A673 (cell line): Measurements from ENCODE around the gene THRSP.

Source experiments
- CTCF ChIP-seq: fragments of 300-800, 200-600 bp; sonication (generic); conservative IDR thresholded peaks from 2 replicates; pipeline ENCODE4 v1.5.1; 2017; ENCODE audit warnings: low read depth, mild to moderate bottlenecking, antibody characterized with exemption, low read length, moderate library complexity, mixed read lengths
- EZH2 ChIP-seq: fragments of 200-600 bp; sonication (generic); IDR thresholded peaks from 2 replicates; pipeline ENCODE4 v1.6.1; 2017; ENCODE audit warnings: borderline replicate concordance, low read depth, mild to moderate bottlenecking, mixed read lengths, antibody characterized with exemption, low read length; ENCODE audit not compliant: poor library complexity, severe bottlenecking

- TF ChIP-seq CTCF (no peak), EZH2 (no peak)
These were observed 4.0 kb downstream of the THRSP start for GRCh38 chr11:78067704-78068103.
